Head of caudate nucleus (tissue), 42 donors: Measurements from ENCODE around the gene CAMK1.

ENCODE experiments used
- DNase-seq, 42 donors: peaks; one replicate each; pipeline versions ENCODE4 v3.0.0 to v3.0.0-alpha.2; 2020 to 2021; ENCODE audit warnings: mixed read lengths in 7 of 42
- intact Hi-C: fragments of 100-400 bp; cut with DNase I; formaldehyde crosslinking; loops from one replicate; pipeline ENCODE4 v1.15.0; 2022

CAMK1 gene

GRCh38 chr3:9727041-9727595, 42.6 kb downstream of the CAMK1 start:
- intact Hi-C loops: no loop called here
- DNase-seq: no peak

- intact Hi-C loops: no loop called here
- no peak for DNase-seq
These were observed 43.8 kb downstream of the CAMK1 start for GRCh38 chr3:9725775-9726515.

GRCh38 chr3:9721700-9722060, 48.1 kb downstream of the CAMK1 start:
- intact Hi-C loops: no loop called here
- DNase-seq: no peak

- intact Hi-C loops: no loop called here
- DNase-seq: peak in 10 of 42 donors; percentile 11 to 51 (median 32)
These were observed 48.6 kb downstream of the CAMK1 start for GRCh38 chr3:9721015-9721699.

- intact Hi-C loops: no loop called here
- no peak for DNase-seq
These were observed 51.6 kb downstream of the CAMK1 start for GRCh38 chr3:9718118-9718517.

GRCh38 chr3:9717563-9717962, 52.2 kb downstream of the CAMK1 start:
- DNase-seq: no peak
- intact Hi-C loops: no loop called here

- intact Hi-C loops: no loop called here
- no peak for DNase-seq
These were observed 52.8 kb downstream of the CAMK1 start for GRCh38 chr3:9716801-9717555.

GRCh38 chr3:9715764-9716437, 53.8 kb downstream of the CAMK1 start:
- DNase-seq: peak in 36 of 42 donors; percentile 21 to 82 (median 52)
- intact Hi-C loops: no loop called here

- intact Hi-C loops: no loop called here
- no peak for DNase-seq
These were observed 54.6 kb downstream of the CAMK1 start for GRCh38 chr3:9715136-9715535.

GRCh38 chr3:9713142-9713541, 56.6 kb downstream of the CAMK1 start:
- no peak for DNase-seq
- intact Hi-C loops: no loop called here

GRCh38 chr3:9712415-9712814, 57.3 kb downstream of the CAMK1 start:
- DNase-seq: no peak
- intact Hi-C loops: no loop called here

- intact Hi-C loops: no loop called here
- peak in 2 of 42 donors; percentile 26 to 36 for DNase-seq
These were observed 59.5 kb downstream of the CAMK1 start for GRCh38 chr3:9710174-9710739.
